ENCODE measurements around the gene ZFHX2. TPM values are rescaled to one million over a fixed set of nuclear protein-coding genes. Genes with fewer than 3 reads are reported as not detected.

ZFHX2 gene
- total and polyA plus RNA-seq, 2 of the 13 experiments (the other 11 are each of a cell fraction or from before 2014, with no cell fraction given) = 0.17 to 0.44 TPM

DNA sequence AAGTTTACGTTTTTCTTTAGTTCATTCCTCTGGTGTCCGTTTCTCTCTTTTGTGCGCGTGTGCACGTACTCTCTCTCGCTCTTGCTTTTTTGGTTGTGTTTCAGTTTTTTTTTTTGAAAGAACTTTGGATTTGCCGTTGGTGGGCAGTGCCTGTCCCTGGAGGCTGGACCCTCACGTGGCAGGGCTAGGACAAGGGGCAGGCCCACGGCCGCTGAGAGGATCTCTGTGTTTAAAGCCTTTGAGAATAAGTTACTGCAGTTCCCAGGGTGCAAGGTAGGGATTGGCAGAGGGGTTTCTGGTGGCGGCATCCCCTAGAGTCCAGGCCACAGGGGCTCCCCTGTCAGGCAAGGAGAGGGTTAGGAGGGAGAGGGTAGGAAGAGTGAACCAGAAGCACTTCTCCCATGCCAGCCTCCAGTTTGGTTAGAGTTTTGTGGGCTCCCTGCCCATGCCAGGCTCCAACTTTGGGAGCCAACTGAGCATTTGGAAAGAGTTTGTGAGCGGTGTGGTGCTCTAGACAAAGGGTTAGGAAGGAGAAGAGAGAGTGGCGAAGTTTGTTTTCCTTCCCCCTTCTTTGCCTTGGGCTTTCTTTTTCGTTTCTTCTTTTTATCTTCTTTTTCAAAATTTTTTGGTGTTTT, 30.5 kb downstream of the ZFHX2 start:
- H3K36me3 ChIP-seq (replicated peaks in 1 of 2; ENCODE audit: control insufficient read depth in 1 of 2, insufficient read depth in 2 of 2, low read length in 2 of 2) = peaks cover 2 to 6% of the 10 kb centered on the region in 2 experiments; a peak in 3 of 5 replicates
- DNase-seq (ENCODE audit: low spot score) = no peak
- no peak overlapping the region for H3K4me3 ChIP-seq (replicated peaks in 1 of 3; ENCODE audit: insufficient read depth in 1 of 3, low read depth in 2 of 3, low read length in 3 of 3)
- H3K27ac ChIP-seq (ENCODE audit: extremely low read length, insufficient read depth, low read length) = no peak overlapping the region
- H3K4me1 ChIP-seq (ENCODE audit: insufficient read depth, low read length) = no peaks in the 10 kb centered on the region
- intact Hi-C loops (cut with micrococcal nuclease; ENCODE audit: unreplicated experiment) (no loop called here), in situ Hi-C loops (cut with HindIII; ENCODE audit: extremely low pct_ligation_motif_present, low pct_unique_long_range_greater_than_20kb) (no loop called here)
- ChIA-PET POLR2A (interaction anchor here (1.6 kb wide), 1 partner anchor 200 kb away, joined by 3 read pairs; the partner anchor contains the start of gene PABPN1), CTCF (ENCODE audit: low intra/inter-chr PET ratio, low total read pairs) (no interaction called here)
- no peak overlapping the region for H2AFZ ChIP-seq (ENCODE audit: low read length)
- no peaks in the 10 kb centered on the region for H3K9me3 ChIP-seq (ENCODE audit: low read length)
- no peaks in the 10 kb centered on the region for H3K27me3 ChIP-seq (ENCODE audit: control insufficient read depth in 1 of 2, insufficient read depth in 2 of 2, low read length in 2 of 2)
- TF ChIP-seq PHF8 (CRISPR knock-in tag; IDR thresholded peaks at IDR 0.05) = 0 out of 2 replicates have a peak, but pooled peaks have one; percentile 9
- TF ChIP-seq, protein P1, sequence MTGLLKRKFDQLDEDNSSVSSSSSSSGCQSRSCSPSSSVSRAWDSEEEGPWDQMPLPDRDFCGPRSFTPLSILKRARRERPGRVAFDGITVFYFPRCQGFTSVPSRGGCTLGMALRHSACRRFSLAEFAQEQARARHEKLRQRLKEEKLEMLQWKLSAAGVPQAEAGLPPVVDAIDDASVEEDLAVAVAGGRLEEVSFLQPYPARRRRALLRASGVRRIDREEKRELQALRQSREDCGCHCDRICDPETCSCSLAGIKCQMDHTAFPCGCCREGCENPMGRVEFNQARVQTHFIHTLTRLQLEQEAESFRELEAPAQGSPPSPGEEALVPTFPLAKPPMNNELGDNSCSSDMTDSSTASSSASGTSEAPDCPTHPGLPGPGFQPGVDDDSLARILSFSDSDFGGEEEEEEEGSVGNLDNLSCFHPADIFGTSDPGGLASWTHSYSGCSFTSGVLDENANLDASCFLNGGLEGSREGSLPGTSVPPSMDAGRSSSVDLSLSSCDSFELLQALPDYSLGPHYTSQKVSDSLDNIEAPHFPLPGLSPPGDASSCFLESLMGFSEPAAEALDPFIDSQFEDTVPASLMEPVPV (CRISPR knock-in tag; IDR thresholded peaks at IDR 0.05) = no peak
- ATAC-seq = no peak
- H4K20me1 ChIP-seq (ENCODE audit: insufficient read depth, low read length) = no peaks in the 10 kb centered on the region
- H3K9ac ChIP-seq (ENCODE audit: insufficient read depth, low read depth, low read length) = no peak overlapping the region
- no peak for FAIRE-seq
- H3K4me2 ChIP-seq (ENCODE audit: low read depth, low read length) = no peak overlapping the region
- H3K79me2 ChIP-seq (ENCODE audit: insufficient read depth, low read length) = no peaks in the 10 kb centered on the region
- 91% methylated on average over 14 of the region's 14 CpGs for WGBS (ENCODE audit: low lambda C conversion rate)
- BruUV-seq (replicated peaks) = no TSS peak

DNA sequence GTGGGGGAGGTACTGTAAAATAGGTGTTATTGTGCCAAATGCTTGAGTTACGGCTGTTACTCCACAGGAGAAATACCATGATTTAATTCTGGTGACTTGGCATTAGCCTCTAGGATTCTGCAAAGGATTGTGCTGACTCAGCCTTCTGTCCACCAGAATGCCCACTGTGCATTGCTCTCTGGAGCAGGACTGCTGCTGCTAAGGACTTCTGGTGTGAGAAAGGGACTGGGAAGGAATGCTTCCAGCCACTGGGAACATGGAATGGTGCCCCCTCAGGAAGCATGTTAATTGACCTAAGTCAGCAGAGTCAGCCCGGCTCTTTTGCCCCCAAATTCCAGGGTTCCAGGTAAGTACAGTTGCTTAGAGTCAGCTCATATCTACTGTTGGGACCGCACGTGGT, 32.9 kb downstream of the ZFHX2 start:
- Histone ChIP-seq H4K20me1 (ENCODE audit: insufficient read depth, low read length) (no peaks in the 10 kb centered on the region), H2AFZ (ENCODE audit: low read length) (no peak overlapping the region), H3K27ac (ENCODE audit: extremely low read length, insufficient read depth, low read length) (no peak overlapping the region), H3K9me3 (ENCODE audit: low read length) (no peaks in the 10 kb centered on the region), H3K79me2 (ENCODE audit: insufficient read depth, low read length) (no peaks in the 10 kb centered on the region), H3K4me2 (ENCODE audit: low read depth, low read length) (no peak overlapping the region), H3K9ac (ENCODE audit: insufficient read depth, low read depth, low read length) (no peak overlapping the region), H3K36me3 (replicated peaks in 1 of 2; ENCODE audit: control insufficient read depth in 1 of 2, insufficient read depth in 2 of 2, low read length in 2 of 2) (peaks cover 5 to 6% of the 10 kb centered on the region in 2 experiments; a peak in 3 of 5 replicates), H3K4me1 (ENCODE audit: insufficient read depth, low read length) (no peaks in the 10 kb centered on the region), H3K4me3 (replicated peaks in 1 of 3; ENCODE audit: insufficient read depth in 1 of 3, low read depth in 2 of 3, low read length in 3 of 3) (no peak overlapping the region), H3K27me3 (ENCODE audit: control insufficient read depth in 1 of 2, insufficient read depth in 2 of 2, low read length in 2 of 2) (no peaks in the 10 kb centered on the region)
- in situ Hi-C loops (cut with HindIII; ENCODE audit: extremely low pct_ligation_motif_present, low pct_unique_long_range_greater_than_20kb) = no loop called here
- DNase-seq (ENCODE audit: low spot score) (no peak), FAIRE-seq (no peak), ATAC-seq (no peak)
- POLR2A ChIA-PET = no interaction called here
- 95% methylated on average over 4 of the region's 4 CpGs for WGBS (ENCODE audit: low lambda C conversion rate)
- CTCF ChIA-PET (ENCODE audit: low intra/inter-chr PET ratio, low total read pairs) = interaction anchor here (1.0 kb wide), 1 partner anchor 40 kb away, joined by 3 read pairs; no protein-coding TSS in a partner anchor
- intact Hi-C loops (cut with micrococcal nuclease; ENCODE audit: unreplicated experiment) = no loop called here
- no TSS peak for BruUV-seq (replicated peaks)
- TF ChIP-seq REPIN1 (CRISPR knock-in tag; IDR thresholded peaks at IDR 0.05; ENCODE audit: borderline replicate concordance, low read depth) (no peak), MAFG (CRISPR knock-in tag; IDR thresholded peaks at IDR 0.05) (peak; percentile 79), MAFF (IDR thresholded peaks at IDR 0.05; ENCODE audit: low read depth, low read length) (peak; percentile 100), MAFK (conservative IDR thresholded peaks at IDR 0.05 in 1 of 2, IDR thresholded peaks at IDR 0.05 in 1 of 2; ENCODE audit: low read length in 2 of 2) (peak; percentile 99 to 100), ZNF850 (CRISPR knock-in tag; conservative IDR thresholded peaks at IDR 0.05) (no peak), HOXD1 (CRISPR knock-in tag; IDR thresholded peaks at IDR 0.05) (0 out of 2 replicates have a peak, but pooled peaks have one; percentile 35)

Measured in HepG2 (cell line).